Naive thymus-derived CD4-positive, alpha-beta T cell (primary cell): ENCODE results near the gene KCNIP1. TPM values are rescaled to one million over a fixed set of nuclear protein-coding genes. Genes with fewer than 3 reads are reported as not detected.

Source experiments
- ATAC-seq: fragments of 150-1000 bp; cut with Tn5 transposase; 2 replicates; pipeline ENCODE4 v1.10.0; 2021; ENCODE audit warnings: mild to moderate bottlenecking, moderate library complexity
- CTCF ChIA-PET: fragments of 350-600 bp; sonication (Branson Sonifier 250); formaldehyde crosslinking; loops from one replicate; lab custom pipeline; 2021; ENCODE audit warnings: antibody characterized with exemption; lab: Charles Lee
- POLR2A ChIA-PET: fragments of 350-600 bp; sonication (Branson Sonifier 250); formaldehyde crosslinking; loops from one replicate; lab custom pipeline; 2021; ENCODE audit warnings: antibody characterized with exemption, inconsistent platforms; lab: Charles Lee
- DNase-seq, 9 donors: peaks; one replicate each; pipeline versions ENCODE4 v3.0.0 to v3.0.0-alpha.2; 2020 to 2022; ENCODE audit warnings: mixed read lengths in 1 of 9
- H3K27ac ChIP-seq: one replicate; pipeline ENCODE4 v1.7.0; 2013; ENCODE audit warnings: mild to moderate bottlenecking, low read depth, low read length, moderate library complexity
- H3K27me3 ChIP-seq, 2 donors: one replicate each; pipeline ENCODE4 v1.7.0; 2013; ENCODE audit warnings: low read length in 2 of 2, mild to moderate bottlenecking in 2 of 2, moderate library complexity in 2 of 2; ENCODE audit not compliant: control insufficient read depth in 2 of 2, insufficient read depth in 2 of 2
- H3K36me3 ChIP-seq, 3 experiments: 1 replicate in 2 of 3; 2 replicates in 1 of 3; pipeline ENCODE4 v1.7.0; 2013; ENCODE audit warnings: low read length in 3 of 3, mild to moderate bottlenecking in 3 of 3, moderate library complexity in 1 of 3; ENCODE audit not compliant: insufficient read depth in 3 of 3, control insufficient read depth in 2 of 3
- H3K4me1 ChIP-seq, 2 donors: one replicate each; pipeline ENCODE4 v1.7.0; 2013; ENCODE audit warnings: low read length in 2 of 2, mild to moderate bottlenecking in 2 of 2, moderate library complexity in 1 of 2; ENCODE audit not compliant: control insufficient read depth in 2 of 2, insufficient read depth in 2 of 2
- H3K4me3 ChIP-seq: 2 replicates; pipeline ENCODE4 v1.7.0; 2013; ENCODE audit warnings: mild to moderate bottlenecking, low read length
- H3K9me3 ChIP-seq, 3 experiments: 1 replicate in 2 of 3; 2 replicates in 1 of 3; pipeline ENCODE4 v1.7.0; 2013; ENCODE audit warnings: low read length in 3 of 3; ENCODE audit not compliant: control insufficient read depth in 2 of 3
- H3K27ac Mint-ChIP-seq, 9 donors: one replicate each; pipeline ENCODE4 v1.8.0; 2020 to 2022; ENCODE audit warnings: mixed read lengths in 9 of 9, mild to moderate bottlenecking in 8 of 9, moderate library complexity in 5 of 9, inconsistent platforms in 2 of 9
- H3K27me3 Mint-ChIP-seq, 5 donors: one replicate each; pipeline ENCODE4 v1.8.0; 2021 to 2022; ENCODE audit warnings: mixed read lengths in 5 of 5, mild to moderate bottlenecking in 1 of 5
- H3K36me3 Mint-ChIP-seq, 5 donors: one replicate each; pipeline ENCODE4 v1.8.0; 2020 to 2022; ENCODE audit warnings: mixed read lengths in 5 of 5, mild to moderate bottlenecking in 3 of 5, inconsistent platforms in 1 of 5
- H3K4me1 Mint-ChIP-seq, 7 donors: one replicate each; pipeline ENCODE4 v1.8.0; 2020 to 2022; ENCODE audit warnings: mixed read lengths in 7 of 7, mild to moderate bottlenecking in 3 of 7, inconsistent platforms in 1 of 7
- H3K4me3 Mint-ChIP-seq, 10 donors: one replicate each; pipeline ENCODE4 v1.8.0; 2020 to 2022; ENCODE audit warnings: mild to moderate bottlenecking in 10 of 10, mixed read lengths in 10 of 10, moderate library complexity in 6 of 10, inconsistent platforms in 2 of 10
- H3K9me3 Mint-ChIP-seq, 11 donors: one replicate each; pipeline ENCODE4 v1.8.0; 2020 to 2022; ENCODE audit warnings: mixed read lengths in 11 of 11, mild to moderate bottlenecking in 4 of 11, inconsistent platforms in 1 of 11, moderate library complexity in 1 of 11
- intact Hi-C, 2 donors: fragments of 100-400 bp; cut with micrococcal nuclease; formaldehyde crosslinking; loops; one replicate each; pipeline ENCODE4 v1.15.1; 2023
- polyA plus RNA-seq, 2 donors: library from polyadenylated mRNA; unstranded; fragments of 300-500 nt; fragmentation: Illumina TruSeq; gene quantifications; one replicate each; pipeline ENCODE4 v1.2.3, GENCODE V29; 2021
- total RNA-seq, 6 experiments: library from RNA in 5 of 6; stranded (reverse) in 5 of 6; gene quantifications; 1 replicate in 5 of 6; 2 replicates in 1 of 6; pipeline ENCODE4 v1.2.3 and lab custom pipeline; 2021 to 2026

The KCNIP1 gene
- total and polyA plus RNA-seq, 7 experiments from 2014 or later = not detected

DNA sequence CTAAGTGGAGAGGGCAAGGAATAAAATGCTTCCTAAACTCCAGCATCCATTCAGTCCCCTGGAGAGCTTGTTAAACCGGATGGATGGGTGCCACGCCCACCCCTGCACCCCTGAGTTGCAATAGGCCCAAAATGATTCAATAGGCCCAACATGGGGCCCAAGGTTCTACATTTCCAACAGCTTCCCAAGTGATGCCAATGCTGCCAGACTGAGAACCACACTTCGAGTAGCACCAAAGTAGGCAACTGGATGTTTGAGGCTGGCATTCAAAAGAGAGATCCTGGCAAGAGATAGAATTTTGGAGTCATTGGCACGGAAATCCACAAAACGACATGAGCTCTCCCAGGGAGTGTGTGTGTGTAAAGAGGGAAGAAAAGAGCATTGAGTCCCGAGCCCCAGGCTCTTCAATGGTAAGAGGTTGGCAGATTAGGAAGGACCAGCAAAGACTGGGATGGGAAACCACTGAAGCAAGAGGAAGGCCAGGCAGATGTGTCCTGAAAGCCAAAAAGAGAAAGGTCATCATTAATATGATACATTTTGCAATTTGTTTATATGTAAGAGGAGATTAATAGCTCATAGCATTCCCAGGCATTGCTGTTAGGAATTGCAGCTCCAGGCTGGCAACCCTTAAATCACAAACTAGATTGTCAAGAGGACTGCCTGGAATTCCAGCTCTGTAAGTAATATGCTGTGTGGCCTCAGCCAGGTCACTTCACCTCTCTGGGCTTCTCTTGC, 130.6 kb downstream of the KCNIP1 start:
- Histone ChIP-seq H3K4me3 (no peak overlapping the region), H3K9me3 (no peaks in the 10 kb centered on the region), H3K4me1 (peaks cover 0 to 10% of the 10 kb centered on the region in 2 donors), H3K36me3 (no peaks in the 10 kb centered on the region), H3K27ac (no peak overlapping the region), H3K27me3 (no peaks in the 10 kb centered on the region)
- ChIA-PET CTCF (interaction anchor here (4.8 kb wide), 1 partner anchor 200 kb away, joined by 16 read pairs; no protein-coding TSS in a partner anchor), POLR2A (no interaction called here)
- intact Hi-C loops = loop anchor here in 1 of 2 donors (10.0 kb wide), 1 partner anchor 300 kb away; no protein-coding TSS in a partner anchor
- Mint-ChIP-seq H3K4me3 (peak overlapping the region in 9 of 10 donors; percentile 68 to 90 (median 76)), H3K36me3 (no peaks in the 10 kb centered on the region), H3K9me3 (peaks cover 0 to 1% (median 0%) of the 10 kb centered on the region in 11 donors), H3K4me1 (peaks cover 11 to 26% (median 22%) of the 10 kb centered on the region in 7 donors), H3K27me3 (peaks cover 0 to 12% (median 6%) of the 10 kb centered on the region in 5 donors), H3K27ac (peak overlapping the region in 4 of 9 donors; percentile 69 to 81 (median 72))
- ATAC-seq = no peak
- DNase-seq = no peak

DNA sequence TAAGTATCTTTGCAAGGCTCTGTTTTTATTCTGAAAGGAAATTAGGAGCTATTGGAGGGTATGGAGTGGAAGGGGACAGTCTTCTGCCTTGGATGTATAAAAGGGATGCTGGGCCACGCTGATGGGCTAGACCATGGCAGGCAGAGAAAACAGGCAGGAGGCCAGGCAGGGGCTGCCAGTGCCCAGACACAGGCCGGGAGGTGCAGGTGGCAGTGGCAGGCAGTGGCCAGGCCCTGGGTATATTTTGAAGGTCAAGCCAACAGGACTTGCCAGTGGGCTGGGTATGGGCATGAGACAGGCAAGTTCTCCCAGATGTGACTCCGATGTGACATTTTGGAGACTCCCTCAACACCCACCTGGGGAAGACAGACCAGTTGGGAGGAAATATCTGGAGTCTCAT, 131.9 kb downstream of the KCNIP1 start:
- Histone ChIP-seq H3K9me3 (no peaks in the 10 kb centered on the region), H3K27me3 (no peaks in the 10 kb centered on the region), H3K4me1 (peaks cover 0 to 10% of the 10 kb centered on the region in 2 donors), H3K36me3 (no peaks in the 10 kb centered on the region), H3K27ac (no peak overlapping the region), H3K4me3 (no peak overlapping the region)
- peaks cover 11 to 26% (median 22%) of the 10 kb centered on the region in 7 donors for H3K4me1 Mint-ChIP-seq
- no peak for DNase-seq
- H3K27me3 Mint-ChIP-seq = peaks cover 0 to 16% (median 6%) of the 10 kb centered on the region in 5 donors
- no peak overlapping the region for H3K4me3 Mint-ChIP-seq
- no peak overlapping the region for H3K27ac Mint-ChIP-seq
- ChIA-PET CTCF (interaction anchor here (4.8 kb wide), 1 partner anchor 201 kb away, joined by 16 read pairs; no protein-coding TSS in a partner anchor), POLR2A (no interaction called here)
- no peaks in the 10 kb centered on the region for H3K36me3 Mint-ChIP-seq
- intact Hi-C loops = loop anchor here (5.0 to 10.0 kb wide), 2 partner anchors 301 to 702 kb away; no protein-coding TSS in a partner anchor
- peaks cover 0 to 1% (median 0%) of the 10 kb centered on the region in 11 donors for H3K9me3 Mint-ChIP-seq
- no peak for ATAC-seq

DNA sequence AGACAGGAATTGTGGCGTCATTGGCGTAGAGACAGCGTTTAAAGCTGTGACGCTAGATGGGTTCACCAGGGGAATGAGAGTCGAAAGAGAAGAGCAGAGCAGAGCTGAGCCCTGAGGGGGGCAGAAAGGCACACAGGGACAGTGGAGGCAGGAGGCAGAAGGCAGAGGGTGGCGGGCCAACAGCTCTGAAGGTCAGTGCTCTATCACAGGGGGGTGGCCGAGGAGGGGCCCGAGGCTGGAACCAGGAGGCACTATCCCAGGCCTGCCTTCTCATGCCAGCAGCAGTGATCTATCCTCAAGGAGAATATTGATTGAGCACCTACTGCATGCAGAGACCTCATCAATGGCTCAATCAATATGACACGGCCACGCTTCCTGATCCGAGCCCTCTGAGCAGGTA, 132.4 kb downstream of the KCNIP1 start:
- Mint-ChIP-seq H3K4me3 (no peak overlapping the region), H3K4me1 (peaks cover 11 to 26% (median 22%) of the 10 kb centered on the region in 7 donors), H3K27ac (no peak overlapping the region), H3K9me3 (peaks cover 0 to 1% (median 0%) of the 10 kb centered on the region in 11 donors), H3K36me3 (no peaks in the 10 kb centered on the region), H3K27me3 (peaks cover 0 to 16% (median 6%) of the 10 kb centered on the region in 5 donors)
- ChIA-PET CTCF (interaction anchor here (4.8 kb wide), 1 partner anchor 202 kb away, joined by 16 read pairs; no protein-coding TSS in a partner anchor), POLR2A (no interaction called here)
- H3K4me1 ChIP-seq = peaks cover 0 to 10% of the 10 kb centered on the region in 2 donors
- H3K9me3 ChIP-seq = no peaks in the 10 kb centered on the region
- intact Hi-C loops = loop anchor here (5.0 to 10.0 kb wide), 2 partner anchors 301 to 701 kb away; no protein-coding TSS in a partner anchor
- H3K27ac ChIP-seq = no peak overlapping the region
- H3K36me3 ChIP-seq = no peaks in the 10 kb centered on the region
- no peak overlapping the region for H3K4me3 ChIP-seq
- no peak for ATAC-seq
- no peak for DNase-seq
- H3K27me3 ChIP-seq = no peaks in the 10 kb centered on the region

DNA sequence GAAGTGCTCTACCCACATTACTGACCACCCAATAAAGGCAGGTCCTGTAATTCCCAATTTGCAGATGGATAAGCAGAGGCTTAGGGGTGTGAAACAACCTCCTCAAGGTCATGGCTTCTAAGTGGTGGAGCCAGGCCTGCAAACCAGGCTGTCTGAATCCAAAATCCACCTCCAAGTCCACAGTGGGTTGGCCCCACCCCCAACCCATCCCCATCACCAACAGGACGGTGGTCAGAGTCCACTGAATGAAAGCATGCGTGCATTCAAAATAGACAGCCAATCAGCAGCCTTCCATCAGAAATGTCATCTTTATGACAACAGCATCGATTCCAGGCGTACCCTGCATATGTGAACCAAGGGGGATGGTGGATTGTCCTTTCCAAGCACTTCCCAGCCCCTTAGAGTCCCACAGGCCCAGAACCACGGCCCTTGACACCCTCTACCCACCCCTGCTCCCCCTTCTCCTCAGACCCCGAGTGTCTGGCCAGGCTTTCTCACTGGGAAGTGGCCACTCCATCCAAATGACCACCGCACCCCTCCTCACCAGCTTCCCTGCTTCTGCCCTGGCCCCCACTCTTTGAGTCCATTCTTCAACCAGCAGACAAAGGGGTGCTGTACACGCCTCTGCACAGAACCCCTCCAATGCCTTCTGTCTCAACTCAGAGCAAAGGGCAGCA, 133.1 kb downstream of the KCNIP1 start:
- Histone ChIP-seq H3K27me3 (no peaks in the 10 kb centered on the region), H3K4me1 (peaks cover 0 to 10% of the 10 kb centered on the region in 2 donors), H3K4me3 (no peak overlapping the region), H3K27ac (no peak overlapping the region), H3K9me3 (no peaks in the 10 kb centered on the region), H3K36me3 (no peaks in the 10 kb centered on the region)
- ATAC-seq (no peak), DNase-seq (no peak)
- CTCF ChIA-PET = interaction anchor here (4.8 kb wide), 1 partner anchor 203 kb away, joined by 16 read pairs; no protein-coding TSS in a partner anchor
- intact Hi-C loops = loop anchor here (5.0 to 10.0 kb wide), 2 partner anchors 302 to 700 kb away; no protein-coding TSS in a partner anchor
- no peak overlapping the region for H3K4me3 Mint-ChIP-seq
- H3K9me3 Mint-ChIP-seq = peaks cover 0 to 1% (median 0%) of the 10 kb centered on the region in 11 donors
- H3K4me1 Mint-ChIP-seq = peaks cover 11 to 26% (median 22%) of the 10 kb centered on the region in 7 donors
- peaks cover 0 to 16% (median 8%) of the 10 kb centered on the region in 5 donors for H3K27me3 Mint-ChIP-seq
- no peak overlapping the region for H3K27ac Mint-ChIP-seq
- POLR2A ChIA-PET = no interaction called here
- no peaks in the 10 kb centered on the region for H3K36me3 Mint-ChIP-seq

DNA sequence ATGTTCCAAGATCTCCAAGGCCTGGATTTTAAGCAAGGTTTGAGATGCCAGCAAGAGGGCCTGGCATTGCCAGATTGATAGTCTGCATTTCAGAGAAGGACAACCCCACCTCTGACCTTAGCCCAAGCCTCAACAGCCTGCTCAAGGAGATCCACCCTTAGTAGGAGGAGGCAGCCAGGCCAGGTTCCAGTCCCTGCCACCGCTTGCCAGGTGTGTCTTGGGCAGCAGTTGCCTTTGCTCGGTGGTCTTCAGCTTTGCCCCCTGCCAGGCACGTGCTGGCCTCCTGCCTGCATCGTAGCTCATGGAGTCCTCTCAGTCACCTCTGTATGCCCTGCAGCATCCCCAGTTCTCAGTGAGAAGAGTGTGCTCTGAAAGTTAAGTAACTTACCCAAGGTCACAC, 134.2 kb downstream of the KCNIP1 start:
- Histone ChIP-seq H3K27me3 (no peaks in the 10 kb centered on the region), H3K36me3 (no peaks in the 10 kb centered on the region), H3K4me1 (peaks cover 0 to 10% of the 10 kb centered on the region in 2 donors), H3K9me3 (no peaks in the 10 kb centered on the region), H3K4me3 (no peak overlapping the region), H3K27ac (no peak overlapping the region)
- Mint-ChIP-seq H3K36me3 (no peaks in the 10 kb centered on the region), H3K4me1 (peaks cover 7 to 20% (median 16%) of the 10 kb centered on the region in 7 donors), H3K27ac (no peak overlapping the region), H3K27me3 (peaks cover 4 to 21% (median 12%) of the 10 kb centered on the region in 5 donors), H3K9me3 (peaks cover 0 to 1% (median 0%) of the 10 kb centered on the region in 11 donors), H3K4me3 (no peak overlapping the region)
- POLR2A ChIA-PET = no interaction called here
- CTCF ChIA-PET = interaction anchor here (0.6 kb wide), 1 partner anchor 1625 kb away, joined by 3 read pairs; no protein-coding TSS in a partner anchor
- DNase-seq (no peak), ATAC-seq (no peak)
- intact Hi-C loops = loop anchor here (1.0 to 10.0 kb wide), 3 partner anchors 153 to 699 kb away; no protein-coding TSS in a partner anchor
